GM12878 (cell line): ENCODE measurements around the gene ALAS1. TPM values are rescaled to one million over a fixed set of nuclear protein-coding genes. Genes with fewer than 3 reads are reported as not detected.

ENCODE experiments used
- CREB1 ChIP-seq: IDR thresholded peaks from 2 replicates; pipeline ENCODE4 v1.6.1; 2012; ENCODE audit warnings: low read depth, mild to moderate bottlenecking, inconsistent platforms
- E2F8 ChIP-seq: fragments of 450-650 bp; IDR thresholded peaks from 2 replicates; pipeline ENCODE4 v1.6.1; 2018; ENCODE audit warnings: mild to moderate bottlenecking, low read depth, moderate library complexity; ENCODE audit not compliant: partially characterized antibody
- HDAC2 ChIP-seq: fragments of 200-600 bp; sonication (generic); IDR thresholded peaks from 2 replicates; pipeline ENCODE4 v1.6.1; 2017
- POLR2AphosphoS2 ChIP-seq: IDR thresholded peaks from 2 replicates; pipeline ENCODE4 v1.6.1; 2011; ENCODE audit warnings: low read depth, mild to moderate bottlenecking, low read length, improper control_type of control experiment, moderate library complexity
- SIX5 ChIP-seq: IDR thresholded peaks from 2 replicates; pipeline ENCODE4 v1.6.1; 2011; ENCODE audit warnings: mild to moderate bottlenecking, low read depth, low read length, moderate library complexity; ENCODE audit not compliant: severe bottlenecking
- SKIL ChIP-seq: fragments of 450-650 bp; IDR thresholded peaks from 2 replicates; pipeline ENCODE4 v1.6.1; 2017; ENCODE audit warnings: mild to moderate bottlenecking, low read depth, inconsistent platforms; ENCODE audit not compliant: poor library complexity, severe bottlenecking
- ZNF24 ChIP-seq: fragments of 450-650 bp; IDR thresholded peaks from 2 replicates; pipeline ENCODE4 v1.6.1; 2017; ENCODE audit warnings: antibody characterized with exemption, mild to moderate bottlenecking
- ZNF592 ChIP-seq: fragments of 450-650 bp; IDR thresholded peaks from 2 replicates; pipeline ENCODE4 v1.6.1; 2017; ENCODE audit warnings: mild to moderate bottlenecking, moderate library complexity
- polyA plus RNA-seq, 11 experiments: library from polyadenylated mRNA; depleted of rRNA in 4 of 11; unstranded in 6 of 11; stranded (reverse) in 5 of 11; fragments of >200 nt; fragmentation: Nextera tagmentation in 4 of 11; fragmentation: Illumina TruSeq in 1 of 11; extraction: Ambion mirVana in 4 of 11; extraction: Trizol in 1 of 11; gene quantifications; 1 replicate in 1 of 11; 2 replicates in 10 of 11; pipeline versions ENCODE4 v1.2.1 to v1.2.3, GENCODE V29; 2011 to 2016; ENCODE audit warnings: inconsistent platforms in 2 of 11, missing spikeins in 2 of 11, low read depth in 1 of 11
- total RNA-seq, 4 experiments: library from RNA; depleted of rRNA in 3 of 4; stranded (reverse); fragments of >200 nt in 3 of 4; fragmentation: Illumina TruSeq in 1 of 4; extraction: Trizol in 1 of 4; gene quantifications; 2 replicates each; pipeline versions ENCODE4 v1.2.1 to v1.2.3, GENCODE V29; 2013 to 2021

ALAS1 gene
- total and polyA plus RNA-seq, 10 of the 15 experiments (the other 5 are each of a cell fraction or from before 2014, with no cell fraction given) = 69.9 to 115 (median 94.1) TPM

GRCh38 chr3:52218454-52218853, 20.5 kb downstream of the ALAS1 start (continued):
- TF ChIP-seq POLR2AphosphoS2 (no peak), ZNF592 (no peak), SKIL (no peak), HDAC2 (no peak), SIX5 (no peak), CREB1 (no peak), ZNF24 (no peak), E2F8 (no peak)
